IPS-NIHi11 (cell line): Measurements from ENCODE around the gene AP4E1.
"Not testable (repeated sequence)": the region's sequence is repeated elsewhere in the genome, so short reads cannot be mapped to it uniquely, and the experiment has no call there.

Experiments
- DNase-seq: peaks from one replicate; pipeline ENCODE4 v3.0.0; 2012; ENCODE audit warnings: mixed read lengths, low spot score

The AP4E1 gene

GRCh38 chr15:50950745-50951144, 42.3 kb downstream of the AP4E1 start:
- not testable (repeated sequence) for DNase-seq

GRCh38 chr15:50953302-50953701, 44.8 kb downstream of the AP4E1 start:
- DNase-seq, result no peak

GRCh38 chr15:50954837-50955236, 46.4 kb downstream of the AP4E1 start:
- DNase-seq, result not testable (repeated sequence)

GRCh38 chr15:50959717-50960116, 51.2 kb downstream of the AP4E1 start:
- DNase-seq, result no peak

- no peak for DNase-seq
These were observed 55.6 kb downstream of the AP4E1 start for GRCh38 chr15:50964075-50964474.

- no peak for DNase-seq
These were observed 59.9 kb downstream of the AP4E1 start for GRCh38 chr15:50968353-50968752.

GRCh38 chr15:50970524-50970923, 62.0 kb downstream of the AP4E1 start:
- DNase-seq, result no peak

GRCh38 chr15:50971115-50971514, 62.6 kb downstream of the AP4E1 start:
- DNase-seq, result no peak

- no peak for DNase-seq
These were observed 63.1 kb downstream of the AP4E1 start for GRCh38 chr15:50971542-50971941.

- DNase-seq, result no peak
These were observed 65.1 kb downstream of the AP4E1 start for GRCh38 chr15:50973605-50974004.

GRCh38 chr15:50977162-50977561, 68.7 kb downstream of the AP4E1 start:
- no peak for DNase-seq

- no peak for DNase-seq
These were observed 70.1 kb downstream of the AP4E1 start for GRCh38 chr15:50978580-50978979.

GRCh38 chr15:50979041-50979440, 70.6 kb downstream of the AP4E1 start:
- no peak for DNase-seq

- DNase-seq, result no peak
These were observed 85.1 kb downstream of the AP4E1 start for GRCh38 chr15:50993598-50993997.

- DNase-seq, result no peak
These were observed 88.2 kb downstream of the AP4E1 start for GRCh38 chr15:50996641-50997040.

GRCh38 chr15:50997371-50998051, 89.0 kb downstream of the AP4E1 start:
- DNase-seq, result no peak

- DNase-seq, result peak; percentile 28
These were observed 95.6 kb downstream of the AP4E1 start for GRCh38 chr15:51004103-51004551.

GRCh38 chr15:51006336-51006985, 98.0 kb downstream of the AP4E1 start:
- DNase-seq, result no peak

GRCh38 chr15:51007131-51007666, 98.7 kb downstream of the AP4E1 start:
- no peak for DNase-seq

GRCh38 chr15:51011212-51011611, 102.7 kb downstream of the AP4E1 start:
- no peak for DNase-seq

GRCh38 chr15:51016615-51017014, 108.1 kb downstream of the AP4E1 start:
- no peak for DNase-seq

GRCh38 chr15:51022206-51022605, 113.7 kb downstream of the AP4E1 start:
- no peak for DNase-seq

GRCh38 chr15:51023499-51023898, 115.0 kb downstream of the AP4E1 start:
- DNase-seq, result no peak
